Bronchial epithelial cell (primary cell): ENCODE results near the gene SLC7A6. TPM values are rescaled to one million over a fixed set of nuclear protein-coding genes. Genes with fewer than 3 reads are reported as not detected.

Source experiments
- DNase-seq: peaks from one replicate; pipeline ENCODE4 v3.0.0-alpha.2; 2010; ENCODE audit warnings: low read depth
- FAIRE-seq: peaks from 2 replicates; lab custom pipeline; 2011; peaks lifted over from hg19 to GRCh38; lab: Jason Lieb, UNC
- H3K27me3 ChIP-seq: 2 replicates; pipeline ENCODE4 v1.5.1; 2011; ENCODE audit warnings: low read length; ENCODE audit not compliant: control insufficient read depth, insufficient read depth
- H3K36me3 ChIP-seq: 2 replicates; pipeline ENCODE4 v1.5.1; 2011; ENCODE audit warnings: low read length; ENCODE audit not compliant: control insufficient read depth, insufficient read depth
- H3K4me3 ChIP-seq: 2 replicates; pipeline ENCODE4 v1.5.1; 2011; ENCODE audit warnings: mild to moderate bottlenecking, low read depth, low read length, control low read depth
- total RNA-seq: library from RNA; depleted of rRNA; stranded (reverse); fragments of >200 nt; gene quantifications from 2 replicates; pipeline ENCODE4 v1.2.1, GENCODE V29; 2014
- TF ChIP-seq, protein P1 (sequence below): IDR thresholded peaks from 2 replicates; pipeline ENCODE4 v1.5.1; 2011; ENCODE audit warnings: mild to moderate bottlenecking, moderate library complexity, low read length, control low read depth, inconsistent platforms; ENCODE audit not compliant: insufficient read depth, severe bottlenecking

The SLC7A6 gene
- total RNA-seq, 1 donor from 2014 or later, result 19.7 TPM

DNA sequence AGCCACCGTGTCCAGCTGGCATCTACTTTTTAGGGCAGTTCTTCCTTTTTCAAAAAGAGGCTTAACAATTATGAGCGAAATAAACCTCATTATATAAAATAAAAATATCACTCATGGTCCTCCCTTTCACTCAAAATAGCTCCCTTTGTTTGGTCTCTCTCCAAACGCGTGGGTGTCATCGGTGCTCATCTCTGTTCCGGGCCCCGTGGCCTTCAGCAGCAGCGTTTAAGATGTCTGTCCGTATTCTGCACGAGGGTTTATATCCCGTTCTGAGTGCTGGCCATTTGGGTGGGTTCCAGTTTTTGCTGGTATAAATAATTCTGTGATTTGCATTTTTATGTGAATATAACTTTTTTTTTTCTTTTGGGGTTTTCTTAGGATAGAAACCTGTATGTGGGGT, 79.9 kb downstream of the SLC7A6 start:
- no peak overlapping the region for H3K4me3 ChIP-seq
- TF ChIP-seq, protein P1, sequence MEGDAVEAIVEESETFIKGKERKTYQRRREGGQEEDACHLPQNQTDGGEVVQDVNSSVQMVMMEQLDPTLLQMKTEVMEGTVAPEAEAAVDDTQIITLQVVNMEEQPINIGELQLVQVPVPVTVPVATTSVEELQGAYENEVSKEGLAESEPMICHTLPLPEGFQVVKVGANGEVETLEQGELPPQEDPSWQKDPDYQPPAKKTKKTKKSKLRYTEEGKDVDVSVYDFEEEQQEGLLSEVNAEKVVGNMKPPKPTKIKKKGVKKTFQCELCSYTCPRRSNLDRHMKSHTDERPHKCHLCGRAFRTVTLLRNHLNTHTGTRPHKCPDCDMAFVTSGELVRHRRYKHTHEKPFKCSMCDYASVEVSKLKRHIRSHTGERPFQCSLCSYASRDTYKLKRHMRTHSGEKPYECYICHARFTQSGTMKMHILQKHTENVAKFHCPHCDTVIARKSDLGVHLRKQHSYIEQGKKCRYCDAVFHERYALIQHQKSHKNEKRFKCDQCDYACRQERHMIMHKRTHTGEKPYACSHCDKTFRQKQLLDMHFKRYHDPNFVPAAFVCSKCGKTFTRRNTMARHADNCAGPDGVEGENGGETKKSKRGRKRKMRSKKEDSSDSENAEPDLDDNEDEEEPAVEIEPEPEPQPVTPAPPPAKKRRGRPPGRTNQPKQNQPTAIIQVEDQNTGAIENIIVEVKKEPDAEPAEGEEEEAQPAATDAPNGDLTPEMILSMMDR, result no peak
- H3K36me3 ChIP-seq, result peaks cover 22% of the 10 kb centered on the region
- DNase-seq, result no peak
- FAIRE-seq, result no peak
- H3K27me3 ChIP-seq, result no peaks in the 10 kb centered on the region

DNA sequence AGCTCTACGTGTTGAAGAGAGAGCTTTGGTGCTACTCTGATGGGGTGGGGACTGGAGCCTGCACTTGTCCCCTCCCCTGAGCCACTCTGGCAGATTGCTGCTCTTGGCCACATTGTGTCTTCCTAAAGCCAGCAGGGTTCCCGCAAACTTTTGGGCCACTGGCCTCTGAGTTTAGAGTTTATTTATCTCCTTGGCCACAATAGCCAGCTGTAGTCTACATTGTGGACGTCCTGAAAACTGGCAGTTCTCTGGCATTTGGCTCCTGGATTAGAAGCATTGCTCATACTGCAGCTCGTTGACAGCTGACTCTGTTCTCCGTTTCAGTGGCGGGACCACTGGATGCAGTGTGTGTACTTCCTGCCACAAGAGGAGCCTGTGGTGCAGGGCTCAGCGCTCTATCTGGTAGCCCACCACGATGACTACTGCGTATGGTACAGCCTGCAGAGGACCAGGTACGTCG, 81.1 kb downstream of the SLC7A6 start:
- DNase-seq (no peak), FAIRE-seq (no peak)
- H3K27me3 ChIP-seq, result no peaks in the 10 kb centered on the region
- peaks cover 22% of the 10 kb centered on the region for H3K36me3 ChIP-seq
- TF ChIP-seq, protein P1, result no peak
- H3K4me3 ChIP-seq, result no peak overlapping the region

DNA sequence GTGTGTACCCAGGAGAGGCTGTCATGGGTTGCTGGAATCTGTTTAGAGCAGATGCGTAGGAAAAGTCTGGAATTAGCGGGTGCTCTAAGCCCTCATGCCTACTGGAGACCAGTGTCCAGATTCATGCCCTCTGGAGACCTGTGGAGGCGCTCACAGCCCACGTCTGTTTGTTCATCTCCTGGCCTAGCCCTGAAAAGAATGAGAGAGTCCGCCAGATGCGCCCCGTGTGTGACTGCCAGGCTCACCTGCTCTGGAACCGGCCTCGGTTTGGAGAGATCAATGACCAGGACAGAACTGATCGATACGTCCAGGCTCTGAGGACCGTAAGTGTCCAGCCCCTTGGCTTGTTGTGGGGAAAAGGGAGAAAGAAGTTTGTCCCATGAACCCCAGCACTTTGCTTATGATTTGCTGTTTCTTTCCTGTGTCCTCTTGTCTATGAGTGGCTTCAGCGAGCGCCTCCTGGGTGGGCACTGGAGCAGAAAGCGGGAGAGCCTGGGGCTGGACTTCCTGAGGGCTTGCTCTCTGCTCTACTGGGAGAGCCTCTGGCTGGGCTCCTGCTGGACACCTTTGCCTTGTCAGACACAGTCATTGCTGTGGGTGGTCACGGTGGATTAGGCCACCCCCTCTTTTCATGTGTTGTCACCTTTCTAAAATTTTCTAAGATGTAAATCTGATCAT, 81.8 kb downstream of the SLC7A6 start:
- TF ChIP-seq, protein P1, result no peak
- no peaks in the 10 kb centered on the region for H3K27me3 ChIP-seq
- no peak overlapping the region for H3K4me3 ChIP-seq
- DNase-seq, result no peak
- peaks cover 24% of the 10 kb centered on the region for H3K36me3 ChIP-seq
- no peak for FAIRE-seq

DNA sequence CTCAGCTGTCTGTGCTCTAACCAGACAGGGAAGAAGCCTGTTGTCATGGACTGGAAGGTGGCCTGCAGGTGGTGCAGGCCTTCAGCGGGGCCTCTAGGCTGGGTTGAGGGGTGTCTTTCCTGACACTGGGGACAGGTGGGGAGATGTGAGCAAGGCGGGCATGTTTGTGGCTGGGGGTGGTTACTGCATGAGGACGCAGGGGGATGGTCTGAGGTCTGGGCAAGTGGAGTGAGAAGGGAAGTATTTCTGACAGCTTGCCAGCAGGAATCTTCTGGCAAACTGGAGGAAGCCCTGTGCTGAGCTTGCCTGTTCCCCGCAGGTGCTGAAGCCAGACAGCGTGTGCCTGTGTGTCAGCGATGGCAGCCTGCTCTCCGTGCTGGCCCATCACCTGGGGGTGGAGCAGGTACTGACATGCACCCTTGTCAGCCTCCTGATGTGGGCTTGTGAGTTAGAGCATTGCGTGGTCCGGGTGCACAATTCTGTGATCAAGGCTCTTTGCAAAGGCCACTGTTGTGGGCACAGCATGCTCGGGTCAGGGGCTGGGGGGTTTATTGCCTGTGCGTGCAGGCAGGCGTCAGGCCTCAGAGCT, 82.7 kb downstream of the SLC7A6 start:
- DNase-seq (no peak), FAIRE-seq (no peak)
- TF ChIP-seq, protein P1, result no peak
- Histone ChIP-seq H3K4me3 (no peak overlapping the region), H3K36me3 (peaks cover 24% of the 10 kb centered on the region), H3K27me3 (no peaks in the 10 kb centered on the region)

DNA sequence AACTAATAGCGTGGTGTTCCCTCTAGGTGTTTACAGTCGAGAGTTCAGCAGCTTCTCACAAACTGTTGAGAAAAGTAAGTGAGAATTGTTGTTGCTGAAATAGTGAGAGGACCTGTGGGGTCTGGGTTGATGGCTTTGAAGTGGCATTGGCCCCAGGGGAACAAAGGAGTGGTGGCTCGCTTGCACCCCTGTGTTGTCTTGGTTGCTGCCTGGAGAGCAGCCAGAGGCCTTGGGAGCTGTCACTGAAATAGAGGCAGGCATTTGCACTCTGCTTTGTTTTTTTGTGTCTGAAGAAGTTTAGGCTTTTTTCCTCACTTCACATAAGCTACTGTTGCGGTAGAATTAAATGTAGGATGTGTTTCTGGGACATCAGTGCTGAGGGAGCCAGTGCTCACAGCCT, 83.3 kb downstream of the SLC7A6 start:
- DNase-seq, result no peak
- TF ChIP-seq, protein P1, result no peak
- Histone ChIP-seq H3K4me3 (no peak overlapping the region), H3K27me3 (no peaks in the 10 kb centered on the region), H3K36me3 (peaks cover 25% of the 10 kb centered on the region)
- no peak for FAIRE-seq
